Posterior vena cava (tissue), 2 donors: ENCODE results near the gene PDCD4. TPM values are rescaled to one million over a fixed set of nuclear protein-coding genes. Genes with fewer than 3 reads are reported as not detected.

Experiments
- DNase-seq: peaks from one replicate; pipeline ENCODE4 v3.0.0-alpha.2; 2020; ENCODE audit warnings: low spot score
- intact Hi-C, 2 donors: fragments of 100-400 bp; cut with DNase I; formaldehyde crosslinking; loops; one replicate each; pipeline versions ENCODE4 v1.14.1 to v1.14.2; 2022 to 2023
- total RNA-seq, 2 donors: library from RNA; stranded (reverse); fragmentation: NEBNext Ultra II Directional; extraction: Animal tissue kit (Norgen Biotek cat#: 25700); gene quantifications; one replicate each; pipeline ENCODE4 v1.2.1, GENCODE V29; 2021
- donor health status: DM: yes; HTN: yes; CAD: no.
- donor health status: DM: yes; HTN: yes; CAD: no.

Gene PDCD4
- total RNA-seq, 2 donors from 2014 or later, result 54.9 to 55.0 TPM

- DNase-seq, result no peak
- intact Hi-C loops, result no loop called here
These were observed 67.7 kb downstream of the PDCD4 start for GRCh38 chr10:110939419-110939818.

GRCh38 chr10:110944792-110945396 is 73.2 kb downstream of the PDCD4 start:
- intact Hi-C loops, result no loop called here
- DNase-seq, result no peak

- DNase-seq, result no peak
These were observed 74.8 kb downstream of the PDCD4 start for GRCh38 chr10:110946496-110946895.

GRCh38 chr10:110947061-110947595 is 75.4 kb downstream of the PDCD4 start:
- intact Hi-C loops, result no loop called here
- DNase-seq, result no peak

More at GRCh38 chr10:110946496-110946895, 74.8 kb downstream of the PDCD4 start:
- intact Hi-C loops, result no loop called here

Other genes starting within 250 kb of the PDCD4 start
- gene RBM20, start 227.6 kb upstream of the PDCD4 start, total RNA-seq, result 1 to 10 TPM; 2.0 to 3.0 TPM
- 10 to 100 TPM; 36.3 to 38.6 TPM for gene BBIP1, start 47.3 kb downstream of the PDCD4 start, total RNA-seq
- gene SHOC2, start 47.7 kb downstream of the PDCD4 start, total RNA-seq, result 10 to 100 TPM; 70.1 to 80.0 TPM
- 1 to 10 TPM; 6.6 to 7.7 TPM for gene ADRA2A, start 205.1 kb downstream of the PDCD4 start, total RNA-seq